HCT116 (cell line): ENCODE data around the gene SPRN. TPM values are rescaled to one million over a fixed set of nuclear protein-coding genes. Genes with fewer than 3 reads are reported as not detected.
A peak's percentile ranks its signal among the peaks of the same experiment; 100 is the strongest.

Experiments used
- ATAC-seq: fragments of 200-7000 bp; cut with Tn5 transposase; 2 replicates; pipeline ENCODE4 v1.9.1; 2020; ENCODE audit warnings: mild to moderate bottlenecking, moderate library complexity
- BruUV-seq: library from RNA; stranded (reverse); fragments of 400-500 nt; replicated peaks from 2 replicates; lab custom pipeline; 2021; lab: Mats Ljungman, UMichigan
- CTCF ChIA-PET: fragments of 300-600 bp; sonication (Branson Sonifier 250); formaldehyde crosslinking; loops from one replicate; lab custom pipeline; 2021; ENCODE audit warnings: antibody characterized with exemption; lab: Charles Lee
- POLR2A ChIA-PET: fragments of 300-600, 350-600 bp; sonication (Branson Sonifier 250); formaldehyde crosslinking; loops from one replicate; lab custom pipeline; 2021; ENCODE audit warnings: antibody characterized with exemption; lab: Charles Lee
- RAD21 ChIA-PET, 2 experiments: fragments of 300-600 bp; sonication (Branson Sonifier 250); formaldehyde crosslinking; loops; one replicate each; lab custom pipeline; 2023; ENCODE audit warnings: low total read pairs in 2 of 2; ENCODE audit not compliant: uncharacterized antibody in 2 of 2, unreplicated experiment in 2 of 2, low non-redundant PET in 1 of 2; lab: Charles Lee
- DNase-seq: peaks from one replicate; pipeline ENCODE4 v3.0.0-alpha.2; 2010; ENCODE audit warnings: low read depth, low spot score
- H2AFZ ChIP-seq: fragments of 200-600 bp; shearing (Covaris generic), sonication (generic); 2 replicates; pipeline ENCODE4 v1.6.1; 2017; ENCODE audit warnings: low read depth, mixed run types, mixed read lengths, antibody characterized with exemption, low read length; ENCODE audit not compliant: poor library complexity, severe bottlenecking
- H3K27ac ChIP-seq: 2 replicates; pipeline ENCODE4 v1.5.1; 2012; ENCODE audit warnings: low read depth, low read length
- H3K27me3 ChIP-seq: fragments of 200-600 bp; sonication (generic); 2 replicates; pipeline ENCODE4 v1.6.1; 2016; ENCODE audit warnings: mixed run types, low read length, mixed read lengths; ENCODE audit not compliant: insufficient read depth
- H3K36me3 ChIP-seq, 2 experiments: fragments of 200-500 bp in 1 of 2; fragments of 200-600 bp in 1 of 2; sonication (Bioruptor generic) in 1 of 2; sonication (generic) in 1 of 2; 2 replicates each; pipeline versions ENCODE4 v1.5.1 to v1.6.1; 2014 to 2016; ENCODE audit warnings: low read length in 2 of 2, inconsistent platforms in 1 of 2, mixed read lengths in 1 of 2, mixed run types in 1 of 2; ENCODE audit not compliant: insufficient read depth in 2 of 2, control insufficient read depth in 1 of 2
- H3K4me1 ChIP-seq, 2 experiments: fragments of 200-600 bp in 1 of 2; sonication (generic) in 1 of 2; 2 replicates each; pipeline versions ENCODE4 v1.5.1 to v1.6.1; 2012 to 2017; ENCODE audit warnings: low read length in 2 of 2, inconsistent platforms in 1 of 2, mild to moderate bottlenecking in 1 of 2, mixed read lengths in 1 of 2, mixed run types in 1 of 2, moderate library complexity in 1 of 2; ENCODE audit not compliant: insufficient read depth in 2 of 2, control insufficient read depth in 1 of 2
- H3K4me2 ChIP-seq: fragments of 200-600 bp; sonication (generic); 2 replicates; pipeline ENCODE4 v1.6.1; 2017; ENCODE audit warnings: mixed run types, low read length, mixed read lengths
- H3K4me3 ChIP-seq, 2 experiments: fragments of 200-600 bp in 1 of 2; sonication (generic) in 1 of 2; replicated peaks in 1 of 2; 2 replicates each; pipeline ENCODE4 v1.5.1; 2011 to 2016; ENCODE audit warnings: low read length in 2 of 2, control low read depth in 1 of 2, low read depth in 1 of 2, mild to moderate bottlenecking in 1 of 2, mixed read lengths in 1 of 2, mixed run types in 1 of 2
- H3K79me2 ChIP-seq: fragments of 200-600 bp; sonication (generic); 2 replicates; pipeline ENCODE4 v1.6.1; 2017; ENCODE audit warnings: mild to moderate bottlenecking, mixed run types, low read length, moderate library complexity, mixed read lengths; ENCODE audit not compliant: insufficient read depth
- H3K9ac ChIP-seq: fragments of 200-600 bp; sonication (generic); 2 replicates; pipeline ENCODE4 v1.6.1; 2016; ENCODE audit warnings: low read length, mixed read lengths
- H3K9me2 ChIP-seq: fragments of 200-600 bp; sonication (generic), shearing (Covaris generic); 2 replicates; pipeline ENCODE4 v1.6.1; 2017; ENCODE audit warnings: mixed run types, mild to moderate bottlenecking, moderate library complexity; ENCODE audit not compliant: insufficient read depth
- H3K9me3 ChIP-seq, 2 experiments: fragments of 200-500 bp in 1 of 2; fragments of 200-600 bp in 1 of 2; sonication (Bioruptor generic) in 1 of 2; sonication (generic) in 1 of 2; 2 replicates each; pipeline ENCODE4 v1.6.1; 2014 to 2017; ENCODE audit warnings: low read length in 2 of 2, mixed read lengths in 2 of 2, inconsistent platforms in 1 of 2, low read depth in 1 of 2, mild to moderate bottlenecking in 1 of 2, mixed run types in 1 of 2, moderate library complexity in 1 of 2; ENCODE audit not compliant: control insufficient read depth in 1 of 2, insufficient read depth in 1 of 2
- H4K20me1 ChIP-seq: fragments of 200-600 bp; sonication (generic), shearing (Covaris generic); 2 replicates; pipeline ENCODE4 v1.6.1; 2017; ENCODE audit warnings: mixed run types, mild to moderate bottlenecking, moderate library complexity; ENCODE audit not compliant: insufficient read depth
- ATF3 ChIP-seq: IDR thresholded peaks from 2 replicates; pipeline ENCODE4 v1.6.1; 2012
- CBX3 ChIP-seq: IDR thresholded peaks from 2 replicates; pipeline ENCODE4 v1.6.1; 2012; ENCODE audit warnings: low read depth
- EGR1 ChIP-seq: IDR thresholded peaks from 2 replicates; pipeline ENCODE4 v1.6.1; 2012; ENCODE audit warnings: low read depth
- EZH2 ChIP-seq: fragments of 200-600 bp; sonication (generic); IDR thresholded peaks from 2 replicates; pipeline ENCODE4 v1.6.1; 2017; ENCODE audit warnings: antibody characterized with exemption, mixed run types
- EZH2phosphoT487 ChIP-seq: fragments of 200-600 bp; IDR thresholded peaks from 2 replicates; pipeline ENCODE4 v1.6.1; 2018; ENCODE audit warnings: antibody characterized with exemption, borderline replicate concordance
- JUND ChIP-seq: IDR thresholded peaks from 2 replicates; pipeline ENCODE4 v1.6.1; 2012
- MAX ChIP-seq: IDR thresholded peaks from 2 replicates; pipeline ENCODE4 v1.6.1; 2012
- POLR2A ChIP-seq: IDR thresholded peaks from 2 replicates; pipeline ENCODE4 v1.7.0; 2011; ENCODE audit warnings: borderline replicate concordance; ENCODE audit not compliant: insufficient read depth, insufficient read length; ENCODE audit errors: extremely low read depth
- POLR2AphosphoS5 ChIP-seq: IDR thresholded peaks from 2 replicates; pipeline ENCODE4 v1.6.1; 2011; ENCODE audit warnings: mild to moderate bottlenecking, low read depth, low read length, moderate library complexity
- REST ChIP-seq: IDR thresholded peaks from 2 replicates; pipeline ENCODE4 v1.6.1; 2012; ENCODE audit warnings: low read depth
- SIN3A ChIP-seq: IDR thresholded peaks from 2 replicates; pipeline ENCODE4 v1.6.1; 2012; ENCODE audit warnings: low read depth
- SP1 ChIP-seq: IDR thresholded peaks from 2 replicates; pipeline ENCODE4 v1.6.1; 2012; ENCODE audit warnings: low read depth
- SRF ChIP-seq: IDR thresholded peaks from 2 replicates; pipeline ENCODE4 v1.6.1; 2012; ENCODE audit warnings: low read depth
- TCF7L2 ChIP-seq: IDR thresholded peaks from 2 replicates; pipeline ENCODE4 v1.7.0; 2011; ENCODE audit warnings: borderline replicate concordance, inconsistent platforms; ENCODE audit not compliant: insufficient read depth, insufficient read length; ENCODE audit errors: extremely low read depth
- YY1 ChIP-seq: IDR thresholded peaks from 2 replicates; pipeline ENCODE4 v1.6.1; 2011; ENCODE audit warnings: low read length, low read depth, moderate library complexity, mild to moderate bottlenecking; ENCODE audit not compliant: insufficient replicate concordance; ENCODE audit errors: extremely low read depth
- ZFX ChIP-seq: fragments of 450-650 bp; IDR thresholded peaks from 2 replicates; pipeline ENCODE4 v1.6.1; 2017
- ZNF274 ChIP-seq: fragments of 200-500 bp; sonication (Bioruptor generic); IDR thresholded peaks from 2 replicates; pipeline ENCODE4 v1.6.1; 2014; ENCODE audit warnings: mild to moderate bottlenecking, low read depth, low read length, inconsistent platforms
- intact Hi-C: fragments of 100-400 bp; cut with micrococcal nuclease; formaldehyde crosslinking; loops from 2 replicates; pipeline ENCODE4 v1.10.0; 2022
- total RNA-seq: library from RNA; stranded (reverse); gene quantifications from one replicate; pipeline ENCODE4 v1.2.1, GENCODE V29; 2021; ENCODE audit not compliant: unreplicated experiment

SPRN gene
- total RNA-seq, 1 experiment from 2014 or later = not detected

- Histone ChIP-seq H3K9ac (no peak overlapping the region), H3K27me3 (no peaks in the 10 kb centered on the region), H3K27ac (no peak overlapping the region), H3K9me3 (no peaks in the 10 kb centered on the region), H3K4me3 (no peak overlapping the region), H3K36me3 (no peaks in the 10 kb centered on the region), H2AFZ (no peak overlapping the region), H3K4me1 (peaks cover 0 to 6% of the 10 kb centered on the region in 2 experiments; a peak in 1 of 4 replicates)
- ChIA-PET POLR2A (no interaction called here), CTCF (no interaction called here), RAD21 (no interaction called here)
- intact Hi-C loops = no loop called here
- ATAC-seq = no peak
- BruUV-seq = TSS peak; percentile 38
- TF ChIP-seq ZFX (no peak), JUND (no peak), ATF3 (no peak), POLR2AphosphoS5 (no peak), SP1 (no peak), EGR1 (no peak), TCF7L2 (no peak), YY1 (no peak), POLR2A (no peak), CBX3 (no peak), EZH2 (no peak), SIN3A (no peak), SRF (no peak), REST (no peak), EZH2phosphoT487 (no peak), MAX (no peak), ZNF274 (no peak)
- TF ChIP-seq, all 23 proteins: peak for 0
- Histone ChIP-seq H3K9me2 (no peaks in the 10 kb centered on the region), H3K4me2 (no peak overlapping the region), H4K20me1 (no peaks in the 10 kb centered on the region), H3K79me2 (no peaks in the 10 kb centered on the region)
- DNase-seq = no peak
These were observed 43.4 kb downstream of the SPRN start for GRCh38 chr10:133381036-133381435.
